ENCODE measurements around the gene ADAMTS17. TPM values are rescaled to one million over a fixed set of nuclear protein-coding genes. Genes with fewer than 3 reads are reported as not detected.

ADAMTS17 gene
- polyA plus RNA-seq, 2 of the 4 experiments (the other 2 are of a cell fraction): 0.05 TPM; not detected in 1

DNA sequence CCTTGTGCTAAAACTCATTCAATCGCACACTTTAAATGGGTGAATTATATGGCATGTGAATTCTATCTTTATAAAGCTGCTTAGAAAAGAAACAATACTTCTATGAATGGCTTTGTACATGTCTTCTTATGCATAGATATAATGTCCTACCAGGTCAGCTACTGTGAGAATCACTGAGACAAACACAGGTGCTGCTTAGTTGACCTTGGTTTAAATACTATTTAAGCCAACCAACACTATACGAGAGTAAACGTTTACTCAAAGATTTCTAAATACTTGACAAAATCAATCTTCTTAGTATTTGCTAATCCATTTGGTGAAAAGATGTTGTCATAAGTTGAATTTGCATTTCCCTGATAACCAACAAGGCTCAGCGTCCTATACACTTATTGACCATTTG lies 260.3 kb downstream of the ADAMTS17 start (continued):
- TF ChIP-seq, protein P1, sequence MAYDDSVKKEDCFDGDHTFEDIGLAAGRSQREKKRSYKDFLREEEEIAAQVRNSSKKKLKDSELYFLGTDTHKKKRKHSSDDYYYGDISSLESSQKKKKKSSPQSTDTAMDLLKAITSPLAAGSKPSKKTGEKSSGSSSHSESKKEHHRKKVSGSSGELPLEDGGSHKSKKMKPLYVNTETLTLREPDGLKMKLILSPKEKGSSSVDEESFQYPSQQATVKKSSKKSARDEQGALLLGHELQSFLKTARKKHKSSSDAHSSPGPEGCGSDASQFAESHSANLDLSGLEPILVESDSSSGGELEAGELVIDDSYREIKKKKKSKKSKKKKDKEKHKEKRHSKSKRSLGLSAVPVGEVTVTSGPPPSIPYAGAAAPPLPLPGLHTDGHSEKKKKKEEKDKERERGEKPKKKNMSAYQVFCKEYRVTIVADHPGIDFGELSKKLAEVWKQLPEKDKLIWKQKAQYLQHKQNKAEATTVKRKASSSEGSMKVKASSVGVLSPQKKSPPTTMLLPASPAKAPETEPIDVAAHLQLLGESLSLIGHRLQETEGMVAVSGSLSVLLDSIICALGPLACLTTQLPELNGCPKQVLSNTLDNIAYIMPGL (CRISPR knock-in tag; IDR thresholded peaks at IDR 0.05; ENCODE audit: borderline replicate concordance): no peak
- TF ChIP-seq, protein P2, sequence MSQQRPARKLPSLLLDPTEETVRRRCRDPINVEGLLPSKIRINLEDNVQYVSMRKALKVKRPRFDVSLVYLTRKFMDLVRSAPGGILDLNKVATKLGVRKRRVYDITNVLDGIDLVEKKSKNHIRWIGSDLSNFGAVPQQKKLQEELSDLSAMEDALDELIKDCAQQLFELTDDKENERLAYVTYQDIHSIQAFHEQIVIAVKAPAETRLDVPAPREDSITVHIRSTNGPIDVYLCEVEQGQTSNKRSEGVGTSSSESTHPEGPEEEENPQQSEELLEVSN (IDR thresholded peaks at IDR 0.05; ENCODE audit: borderline replicate concordance, low read depth): no peak
- TF ChIP-seq PHF8 (IDR thresholded peaks at IDR 0.05; ENCODE audit: borderline replicate concordance, low read depth) (no peak), EHF (CRISPR knock-in tag; IDR thresholded peaks at IDR 0.05) (no peak), KDM1A (IDR thresholded peaks at IDR 0.05; ENCODE audit: low read depth) (no peak), KDM5A (IDR thresholded peaks at IDR 0.05) (no peak)

DNA sequence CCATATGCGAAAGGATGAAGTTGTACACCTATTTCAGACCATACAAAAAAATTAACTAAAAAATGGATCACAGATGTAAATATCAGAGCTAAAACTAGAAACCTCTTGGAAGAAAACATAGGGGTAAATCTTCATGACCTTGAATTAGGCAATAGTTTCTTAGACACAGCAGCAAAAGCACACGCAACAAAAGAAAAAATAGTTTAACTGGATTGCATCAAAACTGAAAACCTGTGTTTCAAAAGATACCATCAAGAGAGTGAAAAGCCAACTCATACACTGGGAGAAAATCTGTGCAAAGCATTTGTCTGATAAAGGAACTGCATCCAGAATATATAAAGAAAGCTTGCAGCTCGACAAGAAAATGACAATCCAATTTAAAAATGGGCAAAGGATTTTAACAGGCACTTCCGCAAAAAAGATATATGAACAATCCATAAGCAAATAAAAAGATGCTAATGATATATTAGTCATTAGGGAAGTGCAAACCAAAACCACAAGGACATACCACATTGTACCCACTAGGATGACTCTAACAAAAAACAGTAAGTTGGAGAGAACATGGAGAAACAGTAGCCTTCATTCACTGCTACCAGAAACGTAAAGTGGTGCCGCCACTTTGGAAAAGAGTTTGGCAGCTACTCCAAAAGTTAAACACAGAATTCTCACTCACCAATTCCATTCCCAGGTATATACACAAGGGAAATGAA lies 263.1 kb downstream of the ADAMTS17 start:
- ATAC-seq (no peak), FAIRE-seq (no peak), DNase-seq (ENCODE audit: low read depth in 1 of 2, low spot score in 1 of 2) (no peak)
- Histone ChIP-seq H3K27ac (no peak overlapping the region), H3K4me1 (no peaks in the 10 kb centered on the region), H3K4me2 (no peak overlapping the region), H3K9me3 (no peaks in the 10 kb centered on the region), H3K4me3 (no peak overlapping the region)
- ChIA-PET POLR2A (no interaction called here), CTCF (no interaction called here)
- TF ChIP-seq CBX2 (IDR thresholded peaks at IDR 0.05; ENCODE audit: borderline replicate concordance, low read depth) (no peak), EP300 (IDR thresholded peaks at IDR 0.05) (no peak), CHD4 (IDR thresholded peaks at IDR 0.05; ENCODE audit: borderline replicate concordance) (no peak), HOXB5 (CRISPR knock-in tag; IDR thresholded peaks at IDR 0.05) (no peak), TP53 (CRISPR knock-in tag; IDR thresholded peaks at IDR 0.05) (no peak), FOSB (CRISPR knock-in tag; IDR thresholded peaks at IDR 0.05) (no peak), MYC (IDR thresholded peaks at IDR 0.05; ENCODE audit: borderline replicate concordance, low read length) (no peak)
- TF ChIP-seq, protein P3, sequence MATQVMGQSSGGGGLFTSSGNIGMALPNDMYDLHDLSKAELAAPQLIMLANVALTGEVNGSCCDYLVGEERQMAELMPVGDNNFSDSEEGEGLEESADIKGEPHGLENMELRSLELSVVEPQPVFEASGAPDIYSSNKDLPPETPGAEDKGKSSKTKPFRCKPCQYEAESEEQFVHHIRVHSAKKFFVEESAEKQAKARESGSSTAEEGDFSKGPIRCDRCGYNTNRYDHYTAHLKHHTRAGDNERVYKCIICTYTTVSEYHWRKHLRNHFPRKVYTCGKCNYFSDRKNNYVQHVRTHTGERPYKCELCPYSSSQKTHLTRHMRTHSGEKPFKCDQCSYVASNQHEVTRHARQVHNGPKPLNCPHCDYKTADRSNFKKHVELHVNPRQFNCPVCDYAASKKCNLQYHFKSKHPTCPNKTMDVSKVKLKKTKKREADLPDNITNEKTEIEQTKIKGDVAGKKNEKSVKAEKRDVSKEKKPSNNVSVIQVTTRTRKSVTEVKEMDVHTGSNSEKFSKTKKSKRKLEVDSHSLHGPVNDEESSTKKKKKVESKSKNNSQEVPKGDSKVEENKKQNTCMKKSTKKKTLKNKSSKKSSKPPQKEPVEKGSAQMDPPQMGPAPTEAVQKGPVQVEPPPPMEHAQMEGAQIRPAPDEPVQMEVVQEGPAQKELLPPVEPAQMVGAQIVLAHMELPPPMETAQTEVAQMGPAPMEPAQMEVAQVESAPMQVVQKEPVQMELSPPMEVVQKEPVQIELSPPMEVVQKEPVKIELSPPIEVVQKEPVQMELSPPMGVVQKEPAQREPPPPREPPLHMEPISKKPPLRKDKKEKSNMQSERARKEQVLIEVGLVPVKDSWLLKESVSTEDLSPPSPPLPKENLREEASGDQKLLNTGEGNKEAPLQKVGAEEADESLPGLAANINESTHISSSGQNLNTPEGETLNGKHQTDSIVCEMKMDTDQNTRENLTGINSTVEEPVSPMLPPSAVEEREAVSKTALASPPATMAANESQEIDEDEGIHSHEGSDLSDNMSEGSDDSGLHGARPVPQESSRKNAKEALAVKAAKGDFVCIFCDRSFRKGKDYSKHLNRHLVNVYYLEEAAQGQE (IDR thresholded peaks at IDR 0.05): no peak
- WGBS (ENCODE audit: missing lambda C conversion rate): 26% methylated on average over 6 of the region's 6 CpGs

DNA sequence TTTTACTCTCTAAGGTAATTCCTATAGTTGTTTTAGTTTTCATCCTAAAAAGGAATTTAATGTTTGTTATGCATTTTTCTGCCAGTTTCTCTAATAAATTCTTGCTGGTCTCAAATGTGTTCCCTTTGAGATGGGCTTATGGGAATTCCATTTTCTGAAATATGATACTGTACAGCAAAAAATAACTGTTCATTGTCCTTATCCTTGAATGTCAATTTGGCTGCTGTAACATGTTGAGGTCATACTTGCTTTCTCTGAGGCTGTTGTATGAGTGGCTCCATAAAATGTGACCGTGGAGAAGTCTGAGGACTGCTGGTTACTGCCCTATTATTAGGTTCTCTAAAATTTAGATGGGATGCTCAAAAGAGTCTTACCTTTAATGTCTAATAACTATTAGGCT lies 266.5 kb downstream of the ADAMTS17 start:
- Histone ChIP-seq H3K4me2 (no peak overlapping the region), H3K4me3 (no peak overlapping the region), H3K4me1 (no peaks in the 10 kb centered on the region), H3K27ac (no peak overlapping the region), H3K9me3 (no peaks in the 10 kb centered on the region)
- ChIA-PET CTCF (no interaction called here), POLR2A (no interaction called here)
- 5% methylated on average over 1 of the region's 1 CpG for WGBS (ENCODE audit: missing lambda C conversion rate)
- ATAC-seq (no peak), FAIRE-seq (no peak), DNase-seq (ENCODE audit: low read depth in 1 of 2, low spot score in 1 of 2) (no peak)
- TF ChIP-seq, protein P4, sequence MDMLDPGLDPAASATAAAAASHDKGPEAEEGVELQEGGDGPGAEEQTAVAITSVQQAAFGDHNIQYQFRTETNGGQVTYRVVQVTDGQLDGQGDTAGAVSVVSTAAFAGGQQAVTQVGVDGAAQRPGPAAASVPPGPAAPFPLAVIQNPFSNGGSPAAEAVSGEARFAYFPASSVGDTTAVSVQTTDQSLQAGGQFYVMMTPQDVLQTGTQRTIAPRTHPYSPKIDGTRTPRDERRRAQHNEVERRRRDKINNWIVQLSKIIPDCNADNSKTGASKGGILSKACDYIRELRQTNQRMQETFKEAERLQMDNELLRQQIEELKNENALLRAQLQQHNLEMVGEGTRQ (IDR thresholded peaks at IDR 0.05): no peak
- no peak for TF ChIP-seq EHF (CRISPR knock-in tag; IDR thresholded peaks at IDR 0.05)

Data from A549 (cell line).